Measurements from ENCODE around the gene IGSF10. TPM values are rescaled to one million over a fixed set of nuclear protein-coding genes. Genes with fewer than 3 reads are reported as not detected.

IGSF10 gene
- polyA plus RNA-seq, 1 of the 3 experiments (the other 2 are of a cell fraction), result 15.3 TPM

GRCh38 chr3:151421938-151422337, 38.9 kb downstream of the IGSF10 start:
- no peaks in the 10 kb centered on the region for H3K9me3 ChIP-seq
- no peaks in the 10 kb centered on the region for H4K20me1 ChIP-seq (ENCODE audit: insufficient read depth)
- TF ChIP-seq GABPA (IDR thresholded peaks at IDR 0.05; ENCODE audit: low read depth) (no peak), MEF2A (IDR thresholded peaks at IDR 0.05; ENCODE audit: borderline replicate concordance, low read depth) (no peak), EP300 (IDR thresholded peaks at IDR 0.05; ENCODE audit: borderline replicate concordance in 1 of 2, low read depth in 1 of 2, low read length in 1 of 2) (no peak), SIN3A (IDR thresholded peaks at IDR 0.05; ENCODE audit: borderline replicate concordance, low read depth, low read length) (no peak), FOSL2 (IDR thresholded peaks at IDR 0.05; ENCODE audit: borderline replicate concordance, low read depth) (no peak), MXI1 (IDR thresholded peaks at IDR 0.05; ENCODE audit: low read depth, low read length) (no peak), SMC3 (IDR thresholded peaks at IDR 0.05; ENCODE audit: low read depth, low read length) (no peak), GATA2 (CRISPR knock-in tag; IDR thresholded peaks at IDR 0.05) (no peak)
- TF ChIP-seq, protein P1, sequence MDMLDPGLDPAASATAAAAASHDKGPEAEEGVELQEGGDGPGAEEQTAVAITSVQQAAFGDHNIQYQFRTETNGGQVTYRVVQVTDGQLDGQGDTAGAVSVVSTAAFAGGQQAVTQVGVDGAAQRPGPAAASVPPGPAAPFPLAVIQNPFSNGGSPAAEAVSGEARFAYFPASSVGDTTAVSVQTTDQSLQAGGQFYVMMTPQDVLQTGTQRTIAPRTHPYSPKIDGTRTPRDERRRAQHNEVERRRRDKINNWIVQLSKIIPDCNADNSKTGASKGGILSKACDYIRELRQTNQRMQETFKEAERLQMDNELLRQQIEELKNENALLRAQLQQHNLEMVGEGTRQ (IDR thresholded peaks at IDR 0.05; ENCODE audit: borderline replicate concordance, low read depth, low read length), result no peak
- TF ChIP-seq, protein P2, sequence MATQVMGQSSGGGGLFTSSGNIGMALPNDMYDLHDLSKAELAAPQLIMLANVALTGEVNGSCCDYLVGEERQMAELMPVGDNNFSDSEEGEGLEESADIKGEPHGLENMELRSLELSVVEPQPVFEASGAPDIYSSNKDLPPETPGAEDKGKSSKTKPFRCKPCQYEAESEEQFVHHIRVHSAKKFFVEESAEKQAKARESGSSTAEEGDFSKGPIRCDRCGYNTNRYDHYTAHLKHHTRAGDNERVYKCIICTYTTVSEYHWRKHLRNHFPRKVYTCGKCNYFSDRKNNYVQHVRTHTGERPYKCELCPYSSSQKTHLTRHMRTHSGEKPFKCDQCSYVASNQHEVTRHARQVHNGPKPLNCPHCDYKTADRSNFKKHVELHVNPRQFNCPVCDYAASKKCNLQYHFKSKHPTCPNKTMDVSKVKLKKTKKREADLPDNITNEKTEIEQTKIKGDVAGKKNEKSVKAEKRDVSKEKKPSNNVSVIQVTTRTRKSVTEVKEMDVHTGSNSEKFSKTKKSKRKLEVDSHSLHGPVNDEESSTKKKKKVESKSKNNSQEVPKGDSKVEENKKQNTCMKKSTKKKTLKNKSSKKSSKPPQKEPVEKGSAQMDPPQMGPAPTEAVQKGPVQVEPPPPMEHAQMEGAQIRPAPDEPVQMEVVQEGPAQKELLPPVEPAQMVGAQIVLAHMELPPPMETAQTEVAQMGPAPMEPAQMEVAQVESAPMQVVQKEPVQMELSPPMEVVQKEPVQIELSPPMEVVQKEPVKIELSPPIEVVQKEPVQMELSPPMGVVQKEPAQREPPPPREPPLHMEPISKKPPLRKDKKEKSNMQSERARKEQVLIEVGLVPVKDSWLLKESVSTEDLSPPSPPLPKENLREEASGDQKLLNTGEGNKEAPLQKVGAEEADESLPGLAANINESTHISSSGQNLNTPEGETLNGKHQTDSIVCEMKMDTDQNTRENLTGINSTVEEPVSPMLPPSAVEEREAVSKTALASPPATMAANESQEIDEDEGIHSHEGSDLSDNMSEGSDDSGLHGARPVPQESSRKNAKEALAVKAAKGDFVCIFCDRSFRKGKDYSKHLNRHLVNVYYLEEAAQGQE (IDR thresholded peaks at IDR 0.05; ENCODE audit: low read depth, low read length), result no peak
- H3K27me3 ChIP-seq (ENCODE audit: insufficient read depth), result no peaks in the 10 kb centered on the region
- H3K4me3 ChIP-seq (ENCODE audit: low read depth in 2 of 2, low read length in 1 of 2), result no peak overlapping the region
- H3K4me1 ChIP-seq (ENCODE audit: control insufficient read depth in 1 of 2, insufficient read depth in 2 of 2, low read depth in 1 of 2, low read length in 1 of 2), result no peaks in the 10 kb centered on the region
- ChIA-PET CTCF (no interaction called here), POLR2A (no interaction called here)
- DNase-seq, result no peak
- H2AFZ ChIP-seq (ENCODE audit: low read depth), result no peak overlapping the region
- H3K36me3 ChIP-seq (replicated peaks in 1 of 2; ENCODE audit: control insufficient read depth in 1 of 2, insufficient read depth in 2 of 2, low read length in 1 of 2), result no peaks in the 10 kb centered on the region
- H3K79me2 ChIP-seq (ENCODE audit: insufficient read depth), result no peaks in the 10 kb centered on the region
- H3F3A ChIP-seq (replicated peaks; ENCODE audit: insufficient read depth), result no peaks in the 10 kb centered on the region
- WGBS (ENCODE audit: low lambda C conversion rate), result 48% methylated on average over 4 of the region's 4 CpGs
- no peaks in the 10 kb centered on the region for H3K9me2 ChIP-seq
- H3K4me2 ChIP-seq, result no peak overlapping the region
- H3K27ac ChIP-seq (ENCODE audit: low read depth in 2 of 2, low read length in 1 of 2), result no peak overlapping the region
- H3K9ac ChIP-seq, result no peak overlapping the region

GRCh38 chr3:151419806-151420205, 41.1 kb downstream of the IGSF10 start:
- Histone ChIP-seq H3K4me1 (ENCODE audit: control insufficient read depth in 1 of 2, insufficient read depth in 2 of 2, low read depth in 1 of 2, low read length in 1 of 2) (no peaks in the 10 kb centered on the region), H3K9me2 (no peaks in the 10 kb centered on the region), H3K9ac (no peak overlapping the region), H3F3A (replicated peaks; ENCODE audit: insufficient read depth) (no peaks in the 10 kb centered on the region), H3K27me3 (ENCODE audit: insufficient read depth) (no peaks in the 10 kb centered on the region), H3K79me2 (ENCODE audit: insufficient read depth) (no peaks in the 10 kb centered on the region), H3K4me3 (ENCODE audit: low read depth in 2 of 2, low read length in 1 of 2) (no peak overlapping the region), H3K9me3 (no peaks in the 10 kb centered on the region), H3K27ac (ENCODE audit: low read depth in 2 of 2, low read length in 1 of 2) (no peak overlapping the region), H4K20me1 (ENCODE audit: insufficient read depth) (no peaks in the 10 kb centered on the region), H2AFZ (ENCODE audit: low read depth) (no peak overlapping the region), H3K36me3 (replicated peaks in 1 of 2; ENCODE audit: control insufficient read depth in 1 of 2, insufficient read depth in 2 of 2, low read length in 1 of 2) (no peaks in the 10 kb centered on the region), H3K4me2 (no peak overlapping the region)
- CTCF ChIA-PET, result no interaction called here
- POLR2A ChIA-PET, result no interaction called here
- TF ChIP-seq MXI1 (IDR thresholded peaks at IDR 0.05; ENCODE audit: low read depth, low read length) (no peak), ELF1 (IDR thresholded peaks at IDR 0.05) (no peak), POLR2AphosphoS5 (IDR thresholded peaks at IDR 0.05; ENCODE audit: low read depth, low read length) (no peak), RCOR1 (IDR thresholded peaks at IDR 0.05; ENCODE audit: low read length) (no peak)
- no peak for DNase-seq
- 41% methylated on average over 6 of the region's 6 CpGs for WGBS (ENCODE audit: low lambda C conversion rate)
